ENCODE results near the gene ISG20. TPM values are rescaled to one million over a fixed set of nuclear protein-coding genes. Genes with fewer than 3 reads are reported as not detected.
A peak's percentile ranks its signal among the peaks of the same experiment; 100 is the strongest.

The ISG20 gene
- 31.2 and 34.9 TPM in 2 replicates for total RNA-seq

- peak; percentile 94 for DNase-seq (ENCODE audit: low spot score)
- H3K9me3 Mint-ChIP-seq = no peaks in the 10 kb centered on the region
- H3K27me3 Mint-ChIP-seq (ENCODE audit: insufficient read depth) = peaks cover 1% of the 10 kb centered on the region
- H3K36me3 Mint-ChIP-seq (ENCODE audit: low read depth) = peaks cover 33% of the 10 kb centered on the region
- intact Hi-C loops (cut with micrococcal nuclease) = loop anchor here (1.0 kb wide), 1 partner anchor 171 kb away; the partner anchor contains the start of genes MRPL46 and MRPS11
- peak within 1 kb of the TSS; percentile 96 for H3K27ac Mint-ChIP-seq
- H3K4me3 Mint-ChIP-seq = peak within 1 kb of the TSS; percentile 86
- peaks cover 72% of the 10 kb centered on the region for H3K4me1 Mint-ChIP-seq (ENCODE audit: low read depth)
These were observed at the start of gene ISG20 for GRCh38 chr15:88638626-88639372. ISG20 (plus strand) TSS chr15:88639016; CDS start chr15:88639367, 351 bp downstream.

DNA sequence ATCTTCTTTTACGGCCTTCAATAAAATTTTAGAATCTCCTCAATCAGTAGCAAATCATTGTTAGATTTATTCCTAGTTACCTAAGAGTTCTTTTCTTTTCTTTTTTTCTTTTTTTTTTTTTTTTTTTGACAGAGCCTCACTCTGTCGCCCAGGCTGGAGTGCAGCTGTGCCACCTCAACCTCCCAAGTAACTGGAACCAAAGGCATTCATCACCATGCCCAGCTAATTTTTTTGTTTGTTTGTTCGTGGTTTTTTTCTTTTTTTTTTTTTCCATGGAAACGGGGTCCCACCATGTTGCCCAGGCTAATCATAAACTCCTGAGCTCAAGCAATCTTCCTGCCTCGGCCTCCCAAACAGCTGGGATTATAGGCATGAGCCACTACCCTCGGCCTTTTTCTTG, 48.1 kb upstream of the ISG20 start:
- Mint-ChIP-seq H3K4me1 (ENCODE audit: low read depth) (no peaks in the 10 kb centered on the region), H3K27ac (no peak overlapping the region), H3K36me3 (ENCODE audit: low read depth) (no peaks in the 10 kb centered on the region)

GRCh38 chr15:88591384-88591783, 47.4 kb upstream of the ISG20 start:
- Mint-ChIP-seq H3K27me3 (ENCODE audit: insufficient read depth) (peaks cover 9% of the 10 kb centered on the region), H3K9me3 (no peaks in the 10 kb centered on the region), H3K27ac (no peak overlapping the region), H3K4me1 (ENCODE audit: low read depth) (no peaks in the 10 kb centered on the region), H3K36me3 (ENCODE audit: low read depth) (no peaks in the 10 kb centered on the region), H3K4me3 (no peak overlapping the region)
- no peak for DNase-seq (ENCODE audit: low spot score)
- intact Hi-C loops (cut with micrococcal nuclease) = no loop called here

More for the DNA sequence above, 48.1 kb upstream of the ISG20 start:
- DNase-seq (ENCODE audit: low spot score) = no peak
- Mint-ChIP-seq H3K9me3 (no peaks in the 10 kb centered on the region), H3K4me3 (no peak overlapping the region), H3K27me3 (ENCODE audit: insufficient read depth) (peaks cover 7% of the 10 kb centered on the region)
- intact Hi-C loops (cut with micrococcal nuclease) = no loop called here

DNA sequence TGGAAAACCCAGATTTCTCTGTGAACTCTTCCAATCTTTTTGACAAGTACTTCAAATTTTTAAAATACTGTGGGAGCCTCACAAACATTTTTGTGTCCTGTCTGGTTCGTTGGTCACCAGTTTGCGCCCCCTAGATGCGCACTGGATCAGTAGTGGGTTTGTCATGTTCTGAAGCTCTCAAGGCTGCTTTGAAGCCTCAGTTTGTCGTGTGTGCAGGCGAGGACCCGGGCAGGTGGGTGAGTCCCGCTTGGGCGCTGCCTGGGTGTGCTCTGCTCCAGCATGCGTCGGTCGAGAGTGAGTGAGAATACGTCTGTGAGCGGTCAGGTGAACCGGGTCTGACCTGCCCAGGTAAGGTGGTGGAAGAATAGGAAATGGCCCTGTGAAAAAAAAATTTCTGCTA, 34.9 kb upstream of the ISG20 start:
- H3K27me3 Mint-ChIP-seq (ENCODE audit: insufficient read depth) = peaks cover 63% of the 10 kb centered on the region
- H3K27ac Mint-ChIP-seq = no peak overlapping the region
- H3K36me3 Mint-ChIP-seq (ENCODE audit: low read depth) = no peaks in the 10 kb centered on the region
- H3K4me3 Mint-ChIP-seq = no peak overlapping the region
- H3K4me1 Mint-ChIP-seq (ENCODE audit: low read depth) = peaks cover 5% of the 10 kb centered on the region
- no peaks in the 10 kb centered on the region for H3K9me3 Mint-ChIP-seq
- DNase-seq (ENCODE audit: low spot score) = no peak
- intact Hi-C loops (cut with micrococcal nuclease) = loop anchor here (2.0 to 10.0 kb wide), 2 partner anchors 17 to 801 kb away; partner anchors contain the start of gene AEN

DNA sequence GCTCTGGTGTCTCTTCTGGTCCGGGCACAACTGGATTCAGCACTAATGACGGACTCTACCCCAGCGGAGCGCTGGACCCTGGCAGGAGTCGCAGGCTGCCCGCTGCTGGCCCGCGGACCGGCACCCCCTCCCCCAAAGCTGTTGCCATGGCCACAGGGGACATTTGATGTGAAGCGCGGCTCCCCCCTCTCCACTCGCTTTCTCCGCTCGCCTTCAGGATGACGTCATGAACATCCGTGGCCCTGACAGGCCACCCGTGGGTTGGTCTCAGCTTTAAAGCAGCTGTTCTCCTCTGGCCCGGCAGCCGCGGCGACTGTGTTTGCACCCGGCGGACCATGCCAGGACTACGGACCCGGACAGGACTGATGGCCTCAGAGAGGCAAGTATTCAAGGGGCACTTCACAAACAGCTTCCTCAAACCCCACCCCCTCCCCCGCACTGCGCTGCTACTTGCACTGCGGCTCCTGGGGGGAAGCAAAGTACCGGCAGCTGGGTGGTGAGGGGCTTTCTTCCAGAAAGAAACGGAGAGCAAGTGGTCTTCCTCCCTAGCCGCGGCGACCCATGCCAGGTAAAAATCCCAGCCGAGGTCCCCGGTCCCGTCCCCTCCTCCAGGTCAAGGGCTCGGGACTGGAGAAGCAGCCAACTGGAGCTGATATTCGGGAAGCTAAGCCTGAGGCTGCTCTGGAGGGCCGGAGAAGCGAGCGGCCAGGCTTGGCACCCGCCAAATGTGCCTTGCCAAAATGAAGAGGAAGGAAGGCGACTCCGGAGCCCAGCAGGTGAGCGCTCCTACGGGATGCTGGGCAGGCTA, 34.2 kb upstream of the ISG20 start:
- intact Hi-C loops (cut with micrococcal nuclease) = loop anchor here (2.0 to 10.0 kb wide), 3 partner anchors 16 to 800 kb away; partner anchors contain the start of genes AEN and DET1
- Mint-ChIP-seq H3K27ac (no peak overlapping the region), H3K36me3 (ENCODE audit: low read depth) (no peaks in the 10 kb centered on the region), H3K4me3 (no peak overlapping the region), H3K27me3 (ENCODE audit: insufficient read depth) (peaks cover 69% of the 10 kb centered on the region), H3K9me3 (no peaks in the 10 kb centered on the region), H3K4me1 (ENCODE audit: low read depth) (peaks cover 5% of the 10 kb centered on the region)
- DNase-seq (ENCODE audit: low spot score) = no peak

- Mint-ChIP-seq H3K27me3 (ENCODE audit: insufficient read depth) (peaks cover 67% of the 10 kb centered on the region), H3K4me3 (no peak overlapping the region), H3K27ac (no peak overlapping the region), H3K4me1 (ENCODE audit: low read depth) (peaks cover 5% of the 10 kb centered on the region), H3K9me3 (no peaks in the 10 kb centered on the region), H3K36me3 (ENCODE audit: low read depth) (no peaks in the 10 kb centered on the region)
- intact Hi-C loops (cut with micrococcal nuclease) = loop anchor here (2.0 to 10.0 kb wide), 3 partner anchors 15 to 799 kb away; partner anchors contain the start of genes AEN and DET1
- DNase-seq (ENCODE audit: low spot score) = no peak
These were observed 33.4 kb upstream of the ISG20 start for GRCh38 chr15:88605189-88606069.

GRCh38 chr15:88606070-88606794, 32.6 kb upstream of the ISG20 start:
- H3K27me3 Mint-ChIP-seq (ENCODE audit: insufficient read depth) = peaks cover 75% of the 10 kb centered on the region
- no peaks in the 10 kb centered on the region for H3K9me3 Mint-ChIP-seq
- no peak overlapping the region for H3K4me3 Mint-ChIP-seq
- intact Hi-C loops (cut with micrococcal nuclease) = loop anchor here (5.0 to 10.0 kb wide), 2 partner anchors 59 to 799 kb away; partner anchors contain the start of gene DET1
- no peak for DNase-seq (ENCODE audit: low spot score)
- peaks cover 5% of the 10 kb centered on the region for H3K4me1 Mint-ChIP-seq (ENCODE audit: low read depth)
- no peaks in the 10 kb centered on the region for H3K36me3 Mint-ChIP-seq (ENCODE audit: low read depth)
- H3K27ac Mint-ChIP-seq = no peak overlapping the region

GRCh38 chr15:88607951-88608350, 30.9 kb upstream of the ISG20 start:
- H3K27ac Mint-ChIP-seq = no peak overlapping the region
- H3K4me3 Mint-ChIP-seq = no peak overlapping the region
- peaks cover 5% of the 10 kb centered on the region for H3K4me1 Mint-ChIP-seq (ENCODE audit: low read depth)
- no peaks in the 10 kb centered on the region for H3K36me3 Mint-ChIP-seq (ENCODE audit: low read depth)
- peaks cover 69% of the 10 kb centered on the region for H3K27me3 Mint-ChIP-seq (ENCODE audit: insufficient read depth)
- intact Hi-C loops (cut with micrococcal nuclease) = loop anchor here (5.0 to 10.0 kb wide), 2 partner anchors 61 to 797 kb away; partner anchors contain the start of gene DET1
- no peaks in the 10 kb centered on the region for H3K9me3 Mint-ChIP-seq
- no peak for DNase-seq (ENCODE audit: low spot score)

GRCh38 chr15:88608607-88609181, 30.1 kb upstream of the ISG20 start:
- DNase-seq (ENCODE audit: low spot score) = no peak
- no peaks in the 10 kb centered on the region for H3K36me3 Mint-ChIP-seq (ENCODE audit: low read depth)
- H3K9me3 Mint-ChIP-seq = no peaks in the 10 kb centered on the region
- peaks cover 4% of the 10 kb centered on the region for H3K4me1 Mint-ChIP-seq (ENCODE audit: low read depth)
- H3K27ac Mint-ChIP-seq = no peak overlapping the region
- H3K4me3 Mint-ChIP-seq = no peak overlapping the region
- intact Hi-C loops (cut with micrococcal nuclease) = loop anchor here (5.0 to 10.0 kb wide), 2 partner anchors 61 to 796 kb away; partner anchors contain the start of gene DET1
- peaks cover 69% of the 10 kb centered on the region for H3K27me3 Mint-ChIP-seq (ENCODE audit: insufficient read depth)

DNA sequence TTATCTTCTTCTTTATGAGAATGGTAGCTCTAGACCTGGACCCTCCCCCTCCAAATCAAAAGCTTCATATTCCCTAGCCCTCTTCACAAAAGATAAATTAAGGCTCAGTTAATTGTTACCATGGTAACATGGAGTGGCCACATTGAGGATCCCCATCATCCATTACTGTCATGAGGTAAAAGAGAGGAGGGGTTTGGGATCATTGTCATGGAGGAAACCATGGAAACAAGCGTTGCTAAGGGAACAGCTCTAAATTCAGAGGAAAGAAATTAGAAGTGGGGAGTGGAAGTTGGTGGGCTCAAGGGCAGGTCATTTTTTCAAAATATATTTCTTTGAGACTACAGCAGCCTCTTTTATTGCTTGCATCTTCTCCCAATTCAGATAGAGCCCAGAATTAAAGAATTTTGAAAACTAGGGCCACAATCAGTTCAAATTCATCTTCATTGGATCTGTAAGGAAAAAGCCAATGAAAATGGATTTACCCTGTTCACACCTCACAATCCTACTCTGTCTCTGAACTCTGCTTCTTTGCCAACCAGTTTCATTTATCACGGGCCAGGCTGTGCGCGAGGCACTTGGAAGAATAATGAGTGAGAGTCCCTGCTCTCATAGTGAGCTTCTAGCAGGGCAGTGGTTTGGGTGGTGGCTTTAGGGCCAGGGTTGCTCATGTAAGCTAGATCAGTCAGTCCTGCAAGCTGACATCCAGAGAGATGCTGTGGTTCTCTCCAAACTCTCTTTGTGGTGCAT, 29.3 kb upstream of the ISG20 start:
- H3K4me1 Mint-ChIP-seq (ENCODE audit: low read depth) = no peaks in the 10 kb centered on the region
- H3K9me3 Mint-ChIP-seq = no peaks in the 10 kb centered on the region
- H3K27ac Mint-ChIP-seq = no peak overlapping the region
- no peaks in the 10 kb centered on the region for H3K36me3 Mint-ChIP-seq (ENCODE audit: low read depth)
- peaks cover 62% of the 10 kb centered on the region for H3K27me3 Mint-ChIP-seq (ENCODE audit: insufficient read depth)
- DNase-seq (ENCODE audit: low spot score) = no peak
- intact Hi-C loops (cut with micrococcal nuclease) = loop anchor here (5.0 to 10.0 kb wide), 2 partner anchors 62 to 795 kb away; partner anchors contain the start of gene DET1
- no peak overlapping the region for H3K4me3 Mint-ChIP-seq

- H3K4me1 Mint-ChIP-seq (ENCODE audit: low read depth) = no peaks in the 10 kb centered on the region
- no peaks in the 10 kb centered on the region for H3K36me3 Mint-ChIP-seq (ENCODE audit: low read depth)
- H3K4me3 Mint-ChIP-seq = no peak overlapping the region
- H3K27ac Mint-ChIP-seq = no peak overlapping the region
- intact Hi-C loops (cut with micrococcal nuclease) = no loop called here
- no peak for DNase-seq (ENCODE audit: low spot score)
- H3K27me3 Mint-ChIP-seq (ENCODE audit: insufficient read depth) = peaks cover 51% of the 10 kb centered on the region
- H3K9me3 Mint-ChIP-seq = no peaks in the 10 kb centered on the region
These were observed 28.1 kb upstream of the ISG20 start for GRCh38 chr15:88610701-88611231.
